GM21717 (cell line): ENCODE data around the gene HBQ1.
"Not testable (repeated sequence)": the region's sequence is repeated elsewhere in the genome, so short reads cannot be mapped to it uniquely, and the experiment has no call there.

Source experiments
- ATAC-seq: cut with Tn5 transposase; IDR thresholded peaks from one replicate; pipeline ENCODE4 v1.9.1; 2021; ENCODE audit warnings: mild to moderate bottlenecking, moderate library complexity; ENCODE audit not compliant: unreplicated experiment

Gene HBQ1

DNA sequence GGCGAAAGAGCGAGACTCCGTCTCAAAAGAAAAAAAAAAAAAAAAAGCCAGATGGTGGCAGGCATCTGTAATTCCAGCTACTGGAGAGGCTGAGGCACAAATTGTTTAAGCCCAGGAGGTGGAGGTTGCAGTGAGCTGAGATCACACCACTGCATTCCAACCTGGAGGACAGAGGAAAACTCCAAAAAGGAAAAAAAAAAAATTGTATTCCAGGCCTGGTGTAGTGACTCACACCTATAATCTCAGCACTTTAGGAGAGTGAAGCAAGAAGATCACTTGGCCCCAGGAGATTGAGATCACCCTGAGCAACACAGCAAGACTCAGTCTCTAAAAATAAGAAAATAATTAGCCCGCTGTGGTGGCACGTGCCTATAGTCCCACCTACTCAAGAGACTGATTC is 20.1 kb downstream of the HBQ1 start:
- ATAC-seq: no peak

DNA sequence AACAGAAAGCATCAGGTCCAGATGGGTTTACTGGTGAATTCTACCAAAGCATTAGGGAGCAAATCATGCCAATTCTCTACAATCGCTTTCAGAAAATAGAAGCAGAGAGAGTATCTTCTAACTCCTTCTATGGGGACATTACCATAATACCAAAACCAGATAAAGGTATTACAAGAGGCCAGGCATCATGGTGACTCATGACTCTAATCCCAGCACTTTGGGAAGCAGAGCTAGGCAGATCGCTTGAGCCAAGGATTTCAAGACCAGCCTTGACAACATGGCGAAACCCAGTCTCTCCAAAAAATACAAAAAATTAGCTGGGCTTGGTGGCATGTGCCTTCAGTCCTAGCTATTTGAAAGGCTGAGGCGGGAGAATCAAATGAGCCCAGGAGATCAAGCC is 23.0 kb downstream of the HBQ1 start:
- no peak for ATAC-seq

DNA sequence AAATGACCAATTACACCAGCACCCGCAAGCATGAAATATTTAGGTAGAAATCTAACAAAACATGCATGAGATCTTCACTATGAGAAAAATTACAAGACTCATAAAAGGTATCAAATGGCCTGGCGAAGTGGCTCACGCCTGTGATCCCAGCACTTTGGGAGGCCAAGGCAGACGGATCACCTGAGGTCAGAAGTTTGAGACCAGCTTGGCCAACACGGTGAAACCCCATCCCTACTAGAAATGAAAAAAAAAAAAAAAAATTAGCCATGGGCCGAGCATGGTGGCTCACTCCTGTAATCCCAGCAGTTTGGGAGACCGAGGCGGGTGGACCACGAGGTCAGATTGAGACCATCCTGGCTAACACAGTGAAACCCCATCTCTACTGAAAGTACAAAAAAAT is 23.8 kb downstream of the HBQ1 start:
- not testable (repeated sequence) for ATAC-seq

DNA sequence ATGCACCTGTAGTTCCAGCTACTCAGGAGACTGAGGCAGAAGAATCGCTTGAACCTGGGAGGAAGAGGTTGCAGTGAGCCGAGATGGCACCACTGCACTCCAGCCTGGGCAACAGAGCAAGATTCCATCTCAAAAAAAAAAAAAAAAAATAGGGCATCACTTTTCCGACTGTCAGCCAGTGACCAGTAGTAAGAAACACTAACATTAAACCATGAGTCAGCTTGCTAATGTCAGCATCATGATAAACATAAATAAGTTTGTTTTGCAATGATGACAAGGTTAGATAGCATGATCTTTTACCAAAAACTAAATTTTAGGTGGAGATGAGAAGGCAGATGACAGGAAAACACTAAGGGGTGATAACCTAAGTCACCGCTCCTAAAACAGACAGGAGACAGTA is 29.1 kb downstream of the HBQ1 start:
- ATAC-seq: not testable (repeated sequence)

DNA sequence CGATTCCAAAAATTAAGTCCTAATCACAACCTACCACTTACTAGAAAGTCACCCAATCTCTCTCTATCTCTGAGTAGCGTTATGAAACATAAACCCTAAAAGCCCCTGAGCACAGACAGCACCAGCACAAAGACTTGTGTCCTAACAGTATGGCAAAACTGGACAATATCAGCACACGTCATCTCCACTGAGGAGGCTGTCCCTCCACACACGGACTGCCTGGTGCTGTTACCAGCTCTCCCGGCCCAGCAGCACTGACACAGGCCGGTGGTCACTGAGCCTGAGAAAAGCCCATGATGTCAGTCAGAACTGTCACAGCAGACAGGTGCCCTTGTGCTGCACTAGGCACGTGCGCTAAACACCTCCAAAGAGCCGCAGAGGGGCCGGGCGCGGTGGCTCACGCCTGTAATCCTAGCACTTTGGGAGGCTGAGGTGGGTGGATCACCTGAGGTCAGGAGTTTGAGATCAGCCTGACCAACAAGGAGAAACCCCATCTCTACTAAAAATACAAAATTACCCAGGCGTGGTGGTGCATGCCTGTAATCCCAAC is 31.4 kb downstream of the HBQ1 start:
- ATAC-seq: not testable (repeated sequence)

- ATAC-seq: no peak
Observed at GRCh38 chr16:212999-213398, 32.7 kb downstream of the HBQ1 start.

DNA sequence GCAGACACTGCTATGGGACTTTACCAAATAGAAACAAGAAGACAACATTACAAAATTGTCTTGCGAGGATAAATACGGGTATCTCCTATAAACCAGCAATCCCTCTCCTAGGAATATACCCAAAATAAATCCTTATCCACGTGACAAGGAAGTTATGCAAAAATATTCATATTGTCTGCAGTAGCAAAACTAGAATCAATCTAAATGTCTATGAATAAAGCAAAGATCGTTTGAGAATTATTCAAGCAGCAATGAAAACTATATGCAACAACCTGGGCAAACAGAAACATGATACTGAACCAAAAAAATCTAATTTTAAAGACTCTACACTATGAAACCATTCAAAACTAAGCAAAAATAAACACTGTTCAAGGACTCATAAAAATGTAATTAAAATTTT is 39.8 kb downstream of the HBQ1 start:
- ATAC-seq: no peak

DNA sequence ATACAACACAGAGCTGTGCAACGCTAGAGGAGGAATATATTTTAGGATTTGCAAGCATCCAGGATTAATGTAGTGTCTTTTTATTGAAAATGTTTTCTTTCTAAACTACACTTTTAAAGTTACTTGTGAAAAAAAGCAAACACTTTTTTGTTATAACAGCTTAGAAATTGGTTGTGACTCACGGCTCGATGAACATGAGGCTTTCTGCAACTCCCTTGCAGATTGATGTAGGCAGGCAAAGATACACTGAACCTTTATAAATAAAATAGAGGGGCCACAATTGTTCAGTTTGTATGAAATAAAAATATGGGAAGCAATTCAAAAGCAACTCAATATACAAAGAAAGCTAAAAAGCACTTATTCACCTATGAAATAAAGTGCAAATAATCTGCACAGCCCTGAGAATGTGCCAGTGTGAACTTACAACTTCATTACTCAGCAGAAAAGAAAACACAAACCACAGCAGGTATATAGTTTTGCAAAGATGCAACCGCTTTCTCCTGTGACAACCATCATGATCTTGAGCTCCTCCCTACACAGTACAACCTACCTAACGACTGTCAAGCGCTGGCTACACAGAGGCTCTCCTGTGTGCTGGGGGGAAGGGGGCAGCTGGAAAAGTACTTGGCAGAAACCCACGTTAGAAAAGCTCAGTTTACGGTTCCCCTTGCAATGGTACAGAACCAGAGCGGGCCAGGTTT is 48.0 kb downstream of the HBQ1 start:
- ATAC-seq: peak; percentile 1

DNA sequence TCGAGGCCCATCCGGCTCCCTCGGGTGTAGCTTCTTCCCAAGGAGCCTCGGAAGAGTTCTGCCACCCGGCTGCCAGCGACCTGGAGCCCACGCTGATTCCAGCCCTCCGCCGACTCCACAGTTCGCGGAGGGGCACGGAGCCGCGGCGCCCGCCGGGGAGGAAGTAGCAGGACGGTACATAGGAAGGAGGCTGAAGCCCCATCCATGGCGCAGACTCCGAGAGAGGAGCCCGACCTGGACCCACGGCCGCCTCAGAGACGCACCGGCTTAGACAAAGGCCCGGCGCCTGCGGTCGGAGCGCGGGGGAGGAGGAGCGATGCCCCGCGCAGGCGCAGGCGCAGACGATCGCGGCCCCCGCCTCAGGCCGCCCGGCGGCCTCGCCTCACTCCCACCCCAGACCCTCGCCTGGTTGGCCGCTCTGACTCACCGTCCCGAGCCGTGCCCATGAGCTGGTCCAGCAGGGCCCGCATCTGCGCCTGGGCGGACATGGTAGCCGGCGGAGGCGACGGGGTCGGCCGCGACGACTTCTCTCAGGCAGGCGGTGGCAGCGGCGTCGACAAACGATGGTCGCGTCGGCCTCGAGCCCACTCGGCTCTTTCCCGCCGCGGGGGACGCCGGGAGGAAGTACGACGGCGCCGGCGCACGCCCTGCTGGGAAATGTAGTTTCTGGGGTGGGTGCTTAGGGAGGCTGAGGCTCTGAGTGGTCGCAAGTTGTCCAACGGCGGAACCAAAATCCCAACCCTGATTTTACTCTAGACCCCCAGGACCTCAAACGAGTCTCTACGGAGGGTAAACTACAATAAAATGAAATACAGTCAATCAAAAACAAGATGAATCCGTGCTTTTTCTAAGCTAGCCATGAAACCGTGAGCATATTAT is 48.8 kb downstream of the HBQ1 start, which contains the start of gene LUC7L:
TSS of gene LUC7L (minus strand) at position 598 of the 879 bp plus-strand sequence. CDS start at position 488, 110 bp downstream.
- peak; percentile 58 for ATAC-seq

DNA sequence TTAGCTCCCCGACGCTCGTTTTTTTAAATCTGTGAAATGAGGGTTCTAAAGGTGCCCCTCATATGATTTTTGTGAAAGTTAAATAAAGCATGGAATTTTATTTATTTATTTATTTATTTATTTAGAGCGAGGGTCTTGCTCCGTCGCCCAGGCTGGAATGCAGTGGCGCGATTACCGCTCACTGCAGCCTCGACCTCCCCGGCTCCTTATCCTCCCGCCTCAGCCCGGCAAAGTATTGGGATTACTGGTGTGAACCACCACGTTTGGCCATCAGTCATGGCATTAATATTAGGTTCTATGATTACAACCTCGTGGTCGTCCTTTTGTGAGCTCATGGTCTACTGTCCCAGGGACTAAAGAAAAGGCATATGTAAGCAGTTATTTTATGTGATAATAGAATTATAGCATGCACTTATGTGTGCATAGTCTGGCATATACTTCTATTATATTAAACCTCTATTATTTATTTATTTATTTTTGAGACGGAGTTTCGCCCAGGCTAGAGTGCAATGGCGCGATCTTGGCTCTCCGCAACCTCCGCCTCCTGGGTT is 49.5 kb downstream of the HBQ1 start:
- ATAC-seq: no peak

DNA sequence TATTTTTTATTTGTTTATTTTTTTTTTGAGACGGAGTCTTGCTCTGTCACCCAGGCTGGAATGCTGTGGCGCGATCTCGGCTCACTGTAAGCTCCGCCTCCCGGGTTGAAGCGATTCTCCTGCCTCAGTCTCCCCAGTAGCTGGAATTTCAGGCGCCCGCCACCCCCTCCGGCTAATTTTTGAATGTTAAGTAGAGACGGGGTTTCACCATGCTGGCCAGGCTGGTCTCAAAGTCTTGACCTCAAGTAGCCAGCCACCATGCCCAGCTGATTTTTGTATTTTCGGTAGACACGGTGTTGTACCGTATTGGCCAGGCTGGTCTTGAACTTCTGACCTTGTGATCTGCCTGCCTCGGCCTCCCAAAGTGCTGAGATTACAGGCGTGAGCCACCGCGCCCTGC is 50.1 kb downstream of the HBQ1 start:
- ATAC-seq: not testable (repeated sequence)
